DOHH2 (cell line): ENCODE data around the gene CHCHD3.

Experiments
- H3F3A ChIP-seq: fragments of 200-600 bp; sonication (generic), shearing (Covaris generic); 2 replicates; pipeline ENCODE4 v1.6.0; 2016; ENCODE audit warnings: antibody characterized with exemption, mild to moderate bottlenecking; ENCODE audit not compliant: control insufficient read depth, insufficient read depth
- H3K27ac ChIP-seq: fragments of 200-600 bp; sonication (generic); 2 replicates; pipeline ENCODE4 v1.5.1; 2014; ENCODE audit warnings: low read depth, mild to moderate bottlenecking, low read length, moderate library complexity
- H3K27me3 ChIP-seq: fragments of 200-600 bp; sonication (generic); 2 replicates; pipeline ENCODE4 v1.6.1; 2014; ENCODE audit warnings: mild to moderate bottlenecking, low read length, mixed read lengths; ENCODE audit not compliant: control insufficient read depth
- H3K36me3 ChIP-seq: fragments of 200-600 bp; sonication (generic); 2 replicates; pipeline ENCODE4 v1.6.1; 2014; ENCODE audit warnings: mild to moderate bottlenecking, low read length, moderate library complexity, mixed read lengths; ENCODE audit not compliant: control insufficient read depth
- H3K4me1 ChIP-seq: fragments of 200-600 bp; sonication (generic); 2 replicates; pipeline ENCODE4 v1.6.1; 2014; ENCODE audit warnings: mild to moderate bottlenecking, low read length, mixed read lengths; ENCODE audit not compliant: control insufficient read depth
- H3K4me2 ChIP-seq: fragments of 200-600 bp; sonication (generic); 2 replicates; pipeline ENCODE4 v1.6.0; 2014; ENCODE audit warnings: mild to moderate bottlenecking, low read length, moderate library complexity
- H3K4me3 ChIP-seq: fragments of 200-600 bp; sonication (generic); 2 replicates; pipeline ENCODE4 v1.5.1; 2014; ENCODE audit warnings: mild to moderate bottlenecking, low read length, mixed read lengths
- H3K79me2 ChIP-seq: fragments of 200-600 bp; sonication (generic); 2 replicates; pipeline ENCODE4 v1.6.1; 2014; ENCODE audit warnings: mild to moderate bottlenecking, low read length, mixed read lengths; ENCODE audit not compliant: control insufficient read depth
- H3K9me2 ChIP-seq: fragments of 200-600 bp; sonication (generic); replicated peaks from 2 replicates; pipeline ENCODE4 v1.6.1; 2014; ENCODE audit warnings: mild to moderate bottlenecking, low read length, mixed read lengths; ENCODE audit not compliant: control insufficient read depth
- H3K9me3 ChIP-seq: fragments of 200-600 bp; sonication (generic); 2 replicates; pipeline ENCODE4 v1.6.1; 2014; ENCODE audit warnings: antibody characterized with exemption, low read length, mixed read lengths; ENCODE audit not compliant: control insufficient read depth, insufficient read depth
- H4K20me1 ChIP-seq: fragments of 200-600 bp; sonication (generic); 2 replicates; pipeline ENCODE4 v1.6.0; 2014; ENCODE audit warnings: low read depth, mild to moderate bottlenecking, antibody characterized with exemption, low read length, moderate library complexity; ENCODE audit not compliant: control insufficient read depth, insufficient read depth
- CTCF ChIP-seq: fragments of 200-600 bp; sonication (generic); IDR thresholded peaks from one replicate; pipeline ENCODE4 v1.5.1; 2014; ENCODE audit warnings: antibody characterized with exemption, mild to moderate bottlenecking, low read depth, low read length; ENCODE audit not compliant: poor library complexity, severe bottlenecking
- EZH2phosphoT487 ChIP-seq: fragments of 200-600 bp; sonication (generic); IDR thresholded peaks from 2 replicates; pipeline ENCODE4 v1.6.1; 2017; ENCODE audit warnings: borderline replicate concordance, mild to moderate bottlenecking, antibody characterized with exemption, low read length, moderate library complexity, mixed read lengths

CHCHD3 gene

DNA sequence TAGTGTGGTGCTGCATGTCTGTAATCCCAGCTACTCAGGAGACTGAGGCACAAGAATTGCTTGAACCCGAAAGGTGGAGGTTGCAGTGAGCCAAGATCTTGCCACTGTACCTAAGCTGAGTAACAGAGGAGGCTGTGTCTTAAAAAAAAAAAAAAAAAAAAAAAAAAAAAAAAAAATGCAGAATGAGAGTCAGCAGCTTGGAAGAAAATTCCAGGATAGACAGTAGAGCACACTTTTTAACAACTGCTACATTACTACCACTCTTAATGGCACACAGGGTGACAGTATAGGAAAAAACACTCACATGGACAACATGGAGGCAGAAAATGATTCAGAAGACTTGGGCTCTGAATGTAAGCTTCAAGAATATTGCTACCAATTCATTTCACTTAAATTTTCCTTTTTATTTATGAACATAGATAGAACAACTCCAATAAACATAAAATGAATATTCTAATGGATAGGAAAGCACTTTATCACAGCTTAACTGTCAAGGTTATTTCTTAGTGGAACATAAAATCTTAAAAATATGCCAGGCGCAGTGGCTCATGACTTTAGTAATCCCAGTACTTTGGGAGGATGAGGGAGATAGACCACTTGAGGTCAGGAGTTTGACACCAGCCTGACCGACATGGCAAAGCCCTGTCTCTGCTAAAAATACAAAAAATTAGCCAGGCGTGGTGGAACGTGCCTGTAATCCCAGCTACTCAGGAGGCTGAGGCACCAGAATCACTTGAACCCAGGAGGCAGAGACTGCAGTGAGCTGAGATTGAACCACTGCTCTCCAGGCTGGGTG, 31.5 kb downstream of the CHCHD3 start:
- Histone ChIP-seq H3K4me3 (no peak overlapping the region), H3K79me2 (peaks cover 83% of the 10 kb centered on the region), H4K20me1 (peaks cover 20% of the 10 kb centered on the region; the same call in 1 of the 2 replicates), H3K27ac (no peak overlapping the region), H3K36me3 (peaks cover 26% of the 10 kb centered on the region), H3K9me2 (no peaks in the 10 kb centered on the region), H3F3A (peaks cover 3% of the 10 kb centered on the region; the same call in 1 of the 2 replicates), H3K4me2 (no peak overlapping the region), H3K4me1 (peaks cover 10% of the 10 kb centered on the region), H3K27me3 (no peaks in the 10 kb centered on the region), H3K9me3 (no peaks in the 10 kb centered on the region)
- TF ChIP-seq CTCF (no peak), EZH2phosphoT487 (no peak)

DNA sequence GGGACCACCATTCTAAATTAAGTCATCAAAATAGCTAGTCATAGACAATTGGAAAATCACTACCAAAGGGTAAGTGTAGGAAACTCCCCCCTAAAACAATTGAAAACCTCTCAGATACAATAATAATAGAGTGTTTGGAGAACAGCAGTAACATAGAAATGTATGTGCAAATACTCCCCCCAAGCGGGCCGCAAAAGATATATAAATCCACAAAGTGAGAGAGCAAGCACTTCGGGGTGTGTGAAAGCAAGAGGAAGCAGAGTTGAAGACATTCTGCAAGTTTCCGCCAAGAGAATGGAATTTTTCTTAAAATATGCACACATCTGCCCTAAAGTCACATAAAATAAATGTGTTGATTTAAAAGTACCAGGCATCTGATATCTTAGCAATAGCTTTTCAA, 33.3 kb downstream of the CHCHD3 start:
- peaks cover 88% of the 10 kb centered on the region for H3K79me2 ChIP-seq
- TF ChIP-seq CTCF (no peak), EZH2phosphoT487 (no peak)
- H3K27me3 ChIP-seq, result no peaks in the 10 kb centered on the region
- H3K27ac ChIP-seq, result no peak overlapping the region
- no peak overlapping the region for H3K4me2 ChIP-seq
- peaks cover 21% of the 10 kb centered on the region for H3K36me3 ChIP-seq
- H3K9me2 ChIP-seq, result no peaks in the 10 kb centered on the region
- peaks cover 3% of the 10 kb centered on the region; the same call in 1 of the 2 replicates for H3F3A ChIP-seq
- H3K4me3 ChIP-seq, result no peak overlapping the region
- peaks cover 18% of the 10 kb centered on the region; the same call in 1 of the 2 replicates for H4K20me1 ChIP-seq
- H3K9me3 ChIP-seq, result no peaks in the 10 kb centered on the region
- H3K4me1 ChIP-seq, result peaks cover 5% of the 10 kb centered on the region

GRCh38 chr7:133047321-133047720, 34.6 kb downstream of the CHCHD3 start:
- Histone ChIP-seq H4K20me1 (peaks cover 12% of the 10 kb centered on the region; the same call in 1 of the 2 replicates), H3K27me3 (no peaks in the 10 kb centered on the region), H3F3A (peaks cover 3% of the 10 kb centered on the region; the same call in 1 of the 2 replicates), H3K4me1 (peaks cover 4% of the 10 kb centered on the region), H3K9me3 (no peaks in the 10 kb centered on the region), H3K4me3 (no peak overlapping the region), H3K79me2 (peaks cover 78% of the 10 kb centered on the region), H3K27ac (no peak overlapping the region), H3K36me3 (peaks cover 17% of the 10 kb centered on the region; the same call in 1 of the 2 replicates), H3K4me2 (no peak overlapping the region), H3K9me2 (no peaks in the 10 kb centered on the region)
- TF ChIP-seq CTCF (no peak), EZH2phosphoT487 (no peak)
